ENCODE data around the gene SEMA6A.

The SEMA6A gene

DNA sequence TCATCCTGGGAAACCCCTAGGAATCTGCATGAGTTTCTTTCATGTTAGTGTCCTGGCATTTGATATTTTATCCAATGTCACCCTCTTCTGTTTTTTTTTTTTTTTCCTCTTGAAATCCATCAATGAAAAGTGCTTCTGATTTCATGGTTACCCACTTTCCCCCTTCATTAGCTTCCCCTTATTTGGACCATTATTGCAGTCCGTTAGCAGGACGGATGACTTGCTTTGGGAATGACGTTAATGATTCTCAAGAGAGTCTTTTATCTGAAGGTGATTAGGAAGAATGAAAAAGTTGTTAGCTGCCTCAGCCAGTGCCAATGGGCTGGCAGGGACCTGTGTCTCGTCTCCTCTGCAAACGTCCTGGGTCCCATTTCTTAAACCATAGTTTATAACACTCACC lies 134.7 kb downstream of the SEMA6A start:
- no peak for ATAC-seq
- TF ChIP-seq SNAI2 (CRISPR knock-in tag; IDR thresholded peaks at IDR 0.05) (no peak), TOX (CRISPR knock-in tag; IDR thresholded peaks at IDR 0.05; ENCODE audit: borderline replicate concordance) (no peak), ZFP30 (CRISPR knock-in tag; IDR thresholded peaks at IDR 0.05) (no peak), BACH2 (CRISPR knock-in tag; IDR thresholded peaks at IDR 0.05; ENCODE audit: borderline replicate concordance) (no peak), ZNF565 (CRISPR knock-in tag; conservative IDR thresholded peaks at IDR 0.05; ENCODE audit: low read depth) (no peak), RARB (CRISPR knock-in tag; IDR thresholded peaks at IDR 0.05) (no peak), PPARA (CRISPR knock-in tag; IDR thresholded peaks at IDR 0.05; ENCODE audit: borderline replicate concordance) (no peak), ZC3H10 (CRISPR knock-in tag; IDR thresholded peaks at IDR 0.05) (no peak)
- TF ChIP-seq, protein P1, sequence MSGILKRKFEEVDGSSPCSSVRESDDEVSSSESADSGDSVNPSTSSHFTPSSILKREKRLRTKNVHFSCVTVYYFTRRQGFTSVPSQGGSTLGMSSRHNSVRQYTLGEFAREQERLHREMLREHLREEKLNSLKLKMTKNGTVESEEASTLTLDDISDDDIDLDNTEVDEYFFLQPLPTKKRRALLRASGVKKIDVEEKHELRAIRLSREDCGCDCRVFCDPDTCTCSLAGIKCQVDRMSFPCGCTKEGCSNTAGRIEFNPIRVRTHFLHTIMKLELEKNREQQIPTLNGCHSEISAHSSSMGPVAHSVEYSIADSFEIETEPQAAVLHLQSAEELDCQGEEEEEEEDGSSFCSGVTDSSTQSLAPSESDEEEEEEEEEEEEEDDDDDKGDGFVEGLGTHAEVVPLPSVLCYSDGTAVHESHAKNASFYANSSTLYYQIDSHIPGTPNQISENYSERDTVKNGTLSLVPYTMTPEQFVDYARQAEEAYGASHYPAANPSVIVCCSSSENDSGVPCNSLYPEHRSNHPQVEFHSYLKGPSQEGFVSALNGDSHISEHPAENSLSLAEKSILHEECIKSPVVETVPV (CRISPR knock-in tag; IDR thresholded peaks at IDR 0.05) = no peak
- TF ChIP-seq, protein P2, sequence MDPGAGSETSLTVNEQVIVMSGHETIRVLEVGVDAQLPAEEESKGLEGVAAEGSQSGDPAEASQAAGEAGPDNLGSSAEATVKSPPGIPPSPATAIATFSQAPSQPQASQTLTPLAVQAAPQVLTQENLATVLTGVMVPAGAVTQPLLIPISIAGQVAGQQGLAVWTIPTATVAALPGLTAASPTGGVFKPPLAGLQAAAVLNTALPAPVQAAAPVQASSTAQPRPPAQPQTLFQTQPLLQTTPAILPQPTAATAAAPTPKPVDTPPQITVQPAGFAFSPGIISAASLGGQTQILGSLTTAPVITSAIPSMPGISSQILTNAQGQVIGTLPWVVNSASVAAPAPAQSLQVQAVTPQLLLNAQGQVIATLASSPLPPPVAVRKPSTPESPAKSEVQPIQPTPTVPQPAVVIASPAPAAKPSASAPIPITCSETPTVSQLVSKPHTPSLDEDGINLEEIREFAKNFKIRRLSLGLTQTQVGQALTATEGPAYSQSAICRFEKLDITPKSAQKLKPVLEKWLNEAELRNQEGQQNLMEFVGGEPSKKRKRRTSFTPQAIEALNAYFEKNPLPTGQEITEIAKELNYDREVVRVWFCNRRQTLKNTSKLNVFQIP (CRISPR knock-in tag; IDR thresholded peaks at IDR 0.05; ENCODE audit: borderline replicate concordance, low read depth) = no peak
- TF ChIP-seq, protein P3, sequence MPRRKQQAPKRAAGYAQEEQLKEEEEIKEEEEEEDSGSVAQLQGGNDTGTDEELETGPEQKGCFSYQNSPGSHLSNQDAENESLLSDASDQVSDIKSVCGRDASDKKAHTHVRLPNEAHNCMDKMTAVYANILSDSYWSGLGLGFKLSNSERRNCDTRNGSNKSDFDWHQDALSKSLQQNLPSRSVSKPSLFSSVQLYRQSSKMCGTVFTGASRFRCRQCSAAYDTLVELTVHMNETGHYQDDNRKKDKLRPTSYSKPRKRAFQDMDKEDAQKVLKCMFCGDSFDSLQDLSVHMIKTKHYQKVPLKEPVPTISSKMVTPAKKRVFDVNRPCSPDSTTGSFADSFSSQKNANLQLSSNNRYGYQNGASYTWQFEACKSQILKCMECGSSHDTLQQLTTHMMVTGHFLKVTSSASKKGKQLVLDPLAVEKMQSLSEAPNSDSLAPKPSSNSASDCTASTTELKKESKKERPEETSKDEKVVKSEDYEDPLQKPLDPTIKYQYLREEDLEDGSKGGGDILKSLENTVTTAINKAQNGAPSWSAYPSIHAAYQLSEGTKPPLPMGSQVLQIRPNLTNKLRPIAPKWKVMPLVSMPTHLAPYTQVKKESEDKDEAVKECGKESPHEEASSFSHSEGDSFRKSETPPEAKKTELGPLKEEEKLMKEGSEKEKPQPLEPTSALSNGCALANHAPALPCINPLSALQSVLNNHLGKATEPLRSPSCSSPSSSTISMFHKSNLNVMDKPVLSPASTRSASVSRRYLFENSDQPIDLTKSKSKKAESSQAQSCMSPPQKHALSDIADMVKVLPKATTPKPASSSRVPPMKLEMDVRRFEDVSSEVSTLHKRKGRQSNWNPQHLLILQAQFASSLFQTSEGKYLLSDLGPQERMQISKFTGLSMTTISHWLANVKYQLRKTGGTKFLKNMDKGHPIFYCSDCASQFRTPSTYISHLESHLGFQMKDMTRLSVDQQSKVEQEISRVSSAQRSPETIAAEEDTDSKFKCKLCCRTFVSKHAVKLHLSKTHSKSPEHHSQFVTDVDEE (CRISPR knock-in tag; IDR thresholded peaks at IDR 0.05) = no peak

DNA sequence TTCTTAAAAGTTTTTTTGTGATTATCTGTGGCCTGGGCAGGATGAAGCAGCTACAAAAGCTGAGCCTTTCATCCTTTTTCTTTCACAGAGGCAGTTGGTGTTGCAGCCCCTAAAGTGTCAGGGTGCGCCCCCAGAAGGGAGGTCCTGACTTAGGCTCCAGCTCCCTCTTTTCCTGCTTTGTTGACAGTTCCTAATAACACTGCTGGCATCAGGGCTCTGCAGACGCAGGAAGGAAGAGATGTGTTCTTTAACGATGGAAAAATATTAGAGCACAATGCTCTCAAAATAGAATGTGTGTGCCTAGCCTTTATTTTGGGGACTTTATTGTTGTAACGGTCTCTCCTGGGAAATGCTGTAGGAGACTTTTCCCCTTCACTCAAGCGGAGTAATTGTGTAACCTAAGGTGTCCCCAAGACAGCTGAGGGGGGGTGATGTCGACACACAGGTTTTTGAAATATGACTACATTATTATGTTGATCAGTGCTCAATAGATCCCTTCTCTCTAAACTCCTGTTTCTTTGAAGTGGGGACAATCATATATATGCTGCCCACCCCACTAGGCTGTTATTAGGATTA lies 135.6 kb downstream of the SEMA6A start:
- no peak for ATAC-seq

GRCh38 chr5:116437922-116438578 lies 136.6 kb downstream of the SEMA6A start:
- no peak for ATAC-seq
- TF ChIP-seq BACH2 (CRISPR knock-in tag; IDR thresholded peaks at IDR 0.05; ENCODE audit: borderline replicate concordance) (no peak), ARNTL (CRISPR knock-in tag; IDR thresholded peaks at IDR 0.05; ENCODE audit: borderline replicate concordance, low read depth) (no peak), ZNF70 (CRISPR knock-in tag; IDR thresholded peaks at IDR 0.05) (no peak), RARB (CRISPR knock-in tag; IDR thresholded peaks at IDR 0.05) (no peak), ISL1 (CRISPR knock-in tag; IDR thresholded peaks at IDR 0.05) (no peak), CSDC2 (CRISPR knock-in tag; IDR thresholded peaks at IDR 0.05) (no peak), ESRRG (CRISPR knock-in tag; IDR thresholded peaks at IDR 0.05) (no peak), OSR1 (CRISPR knock-in tag; IDR thresholded peaks at IDR 0.05) (no peak), PPARA (CRISPR knock-in tag; IDR thresholded peaks at IDR 0.05; ENCODE audit: borderline replicate concordance) (no peak), ZFP30 (CRISPR knock-in tag; IDR thresholded peaks at IDR 0.05) (no peak), ZNF8 (CRISPR knock-in tag; IDR thresholded peaks at IDR 0.05) (no peak), TOX (CRISPR knock-in tag; IDR thresholded peaks at IDR 0.05; ENCODE audit: borderline replicate concordance) (no peak), TCF4 (CRISPR knock-in tag; IDR thresholded peaks at IDR 0.05; ENCODE audit: borderline replicate concordance) (no peak), SNAI2 (CRISPR knock-in tag; IDR thresholded peaks at IDR 0.05) (no peak), ZNF565 (CRISPR knock-in tag; conservative IDR thresholded peaks at IDR 0.05; ENCODE audit: low read depth) (no peak), ZFP3 (CRISPR knock-in tag; IDR thresholded peaks at IDR 0.05) (no peak)
- TF ChIP-seq, protein P1 (CRISPR knock-in tag; IDR thresholded peaks at IDR 0.05) = no peak
- TF ChIP-seq, protein P4, sequence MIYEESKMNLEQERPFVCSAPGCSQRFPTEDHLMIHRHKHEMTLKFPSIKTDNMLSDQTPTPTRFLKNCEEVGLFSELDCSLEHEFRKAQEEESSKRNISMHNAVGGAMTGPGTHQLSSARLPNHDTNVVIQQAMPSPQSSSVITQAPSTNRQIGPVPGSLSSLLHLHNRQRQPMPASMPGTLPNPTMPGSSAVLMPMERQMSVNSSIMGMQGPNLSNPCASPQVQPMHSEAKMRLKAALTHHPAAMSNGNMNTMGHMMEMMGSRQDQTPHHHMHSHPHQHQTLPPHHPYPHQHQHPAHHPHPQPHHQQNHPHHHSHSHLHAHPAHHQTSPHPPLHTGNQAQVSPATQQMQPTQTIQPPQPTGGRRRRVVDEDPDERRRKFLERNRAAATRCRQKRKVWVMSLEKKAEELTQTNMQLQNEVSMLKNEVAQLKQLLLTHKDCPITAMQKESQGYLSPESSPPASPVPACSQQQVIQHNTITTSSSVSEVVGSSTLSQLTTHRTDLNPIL (CRISPR knock-in tag; IDR thresholded peaks at IDR 0.05; ENCODE audit: low read depth) = no peak
- TF ChIP-seq, protein P3 (CRISPR knock-in tag; IDR thresholded peaks at IDR 0.05) = no peak
- TF ChIP-seq, protein P5, sequence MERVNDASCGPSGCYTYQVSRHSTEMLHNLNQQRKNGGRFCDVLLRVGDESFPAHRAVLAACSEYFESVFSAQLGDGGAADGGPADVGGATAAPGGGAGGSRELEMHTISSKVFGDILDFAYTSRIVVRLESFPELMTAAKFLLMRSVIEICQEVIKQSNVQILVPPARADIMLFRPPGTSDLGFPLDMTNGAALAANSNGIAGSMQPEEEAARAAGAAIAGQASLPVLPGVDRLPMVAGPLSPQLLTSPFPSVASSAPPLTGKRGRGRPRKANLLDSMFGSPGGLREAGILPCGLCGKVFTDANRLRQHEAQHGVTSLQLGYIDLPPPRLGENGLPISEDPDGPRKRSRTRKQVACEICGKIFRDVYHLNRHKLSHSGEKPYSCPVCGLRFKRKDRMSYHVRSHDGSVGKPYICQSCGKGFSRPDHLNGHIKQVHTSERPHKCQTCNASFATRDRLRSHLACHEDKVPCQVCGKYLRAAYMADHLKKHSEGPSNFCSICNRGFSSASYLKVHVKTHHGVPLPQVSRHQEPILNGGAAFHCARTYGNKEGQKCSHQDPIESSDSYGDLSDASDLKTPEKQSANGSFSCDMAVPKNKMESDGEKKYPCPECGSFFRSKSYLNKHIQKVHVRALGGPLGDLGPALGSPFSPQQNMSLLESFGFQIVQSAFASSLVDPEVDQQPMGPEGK (CRISPR knock-in tag; IDR thresholded peaks at IDR 0.05; ENCODE audit: borderline replicate concordance) = no peak

More for the DNA sequence above, 135.6 kb downstream of the SEMA6A start:
- TF ChIP-seq ZNF565 (CRISPR knock-in tag; conservative IDR thresholded peaks at IDR 0.05; ENCODE audit: low read depth) = no peak
- TF ChIP-seq ZFP3 (CRISPR knock-in tag; IDR thresholded peaks at IDR 0.05) = no peak
- no peak for TF ChIP-seq ZNF70 (CRISPR knock-in tag; IDR thresholded peaks at IDR 0.05)
